Measurements from ENCODE around the gene SPRED1. TPM values are rescaled to one million over a fixed set of nuclear protein-coding genes. Genes with fewer than 3 reads are reported as not detected.

The SPRED1 gene
- total RNA-seq, 1 experiment from 2014 or later, result 28.1 TPM

- no peaks in the 10 kb centered on the region for H3K9me3 Mint-ChIP-seq (ENCODE audit: unreplicated experiment)
- no peak overlapping the region for H3K27ac Mint-ChIP-seq (ENCODE audit: low read depth, unreplicated experiment)
- CTCF ChIA-PET, result interaction anchor here (0.5 to 2.7 kb wide), 4 partner anchors 11 to 378 kb away, joined by 3 to 8 read pairs (median 3); no protein-coding TSS in a partner anchor
- no peaks in the 10 kb centered on the region for H3K4me1 Mint-ChIP-seq (ENCODE audit: insufficient read depth, unreplicated experiment)
- BruUV-seq (replicated peaks), result no TSS peak
- no peak for TF ChIP-seq CTCF (IDR thresholded peaks at IDR 0.05; ENCODE audit: unreplicated experiment)
- no peak for DNase-seq (ENCODE audit: unreplicated experiment)
- H3K36me3 Mint-ChIP-seq (ENCODE audit: insufficient read depth, unreplicated experiment), result no peaks in the 10 kb centered on the region
- H3K4me3 Mint-ChIP-seq (ENCODE audit: unreplicated experiment), result no peak overlapping the region
- POLR2A ChIA-PET, result no interaction called here
- intact Hi-C loops (cut with micrococcal nuclease), result no loop called here
- no peaks in the 10 kb centered on the region for H3K27me3 Mint-ChIP-seq (ENCODE audit: insufficient read depth, unreplicated experiment)
Observed at GRCh38 chr15:38374029-38374428, 121.4 kb downstream of the SPRED1 start.

- CTCF ChIA-PET, result interaction anchor here (0.6 to 2.7 kb wide), 4 partner anchors 12 to 378 kb away, joined by 3 to 8 read pairs (median 3); no protein-coding TSS in a partner anchor
- POLR2A ChIA-PET, result no interaction called here
- no peak overlapping the region for H3K4me3 Mint-ChIP-seq (ENCODE audit: unreplicated experiment)
Observed at GRCh38 chr15:38374556-38374955, 121.9 kb downstream of the SPRED1 start.

GRCh38 chr15:38376081-38376480 lies 123.4 kb downstream of the SPRED1 start:
- Mint-ChIP-seq H3K36me3 (ENCODE audit: insufficient read depth, unreplicated experiment) (no peaks in the 10 kb centered on the region), H3K9me3 (ENCODE audit: unreplicated experiment) (no peaks in the 10 kb centered on the region), H3K4me3 (ENCODE audit: unreplicated experiment) (no peak overlapping the region), H3K27ac (ENCODE audit: low read depth, unreplicated experiment) (no peak overlapping the region), H3K4me1 (ENCODE audit: insufficient read depth, unreplicated experiment) (no peaks in the 10 kb centered on the region), H3K27me3 (ENCODE audit: insufficient read depth, unreplicated experiment) (no peaks in the 10 kb centered on the region)
- ChIA-PET POLR2A (no interaction called here), CTCF (interaction anchor here (0.5 to 2.7 kb wide), 6 partner anchors 13 to 1875 kb away, joined by 3 to 8 read pairs (median 5); no protein-coding TSS in a partner anchor)
- no peak for DNase-seq (ENCODE audit: unreplicated experiment)
- no peak for TF ChIP-seq CTCF (IDR thresholded peaks at IDR 0.05; ENCODE audit: unreplicated experiment)
- no TSS peak for BruUV-seq (replicated peaks)
- intact Hi-C loops (cut with micrococcal nuclease), result no loop called here

More at GRCh38 chr15:38374556-38374955, 121.9 kb downstream of the SPRED1 start:
- BruUV-seq (replicated peaks), result no TSS peak
- intact Hi-C loops (cut with micrococcal nuclease), result no loop called here
- no peaks in the 10 kb centered on the region for H3K36me3 Mint-ChIP-seq (ENCODE audit: insufficient read depth, unreplicated experiment)
- H3K4me1 Mint-ChIP-seq (ENCODE audit: insufficient read depth, unreplicated experiment), result no peaks in the 10 kb centered on the region
- H3K27ac Mint-ChIP-seq (ENCODE audit: low read depth, unreplicated experiment), result no peak overlapping the region
- no peaks in the 10 kb centered on the region for H3K27me3 Mint-ChIP-seq (ENCODE audit: insufficient read depth, unreplicated experiment)
- TF ChIP-seq CTCF (IDR thresholded peaks at IDR 0.05; ENCODE audit: unreplicated experiment), result no peak
- no peaks in the 10 kb centered on the region for H3K9me3 Mint-ChIP-seq (ENCODE audit: unreplicated experiment)
- DNase-seq (ENCODE audit: unreplicated experiment), result no peak

GRCh38 chr15:38377636-38378035 lies 125.0 kb downstream of the SPRED1 start:
- no peak for TF ChIP-seq CTCF (IDR thresholded peaks at IDR 0.05; ENCODE audit: unreplicated experiment)
- CTCF ChIA-PET, result interaction anchor here (0.9 to 2.0 kb wide), 3 partner anchors 11 to 13 kb away, joined by 3 to 8 read pairs (median 4); no protein-coding TSS in a partner anchor
- no peaks in the 10 kb centered on the region for H3K27me3 Mint-ChIP-seq (ENCODE audit: insufficient read depth, unreplicated experiment)
- no TSS peak for BruUV-seq (replicated peaks)
- no peak overlapping the region for H3K4me3 Mint-ChIP-seq (ENCODE audit: unreplicated experiment)
- no peak for DNase-seq (ENCODE audit: unreplicated experiment)
- H3K36me3 Mint-ChIP-seq (ENCODE audit: insufficient read depth, unreplicated experiment), result no peaks in the 10 kb centered on the region
- no peak overlapping the region for H3K27ac Mint-ChIP-seq (ENCODE audit: low read depth, unreplicated experiment)
- H3K4me1 Mint-ChIP-seq (ENCODE audit: insufficient read depth, unreplicated experiment), result no peaks in the 10 kb centered on the region
- POLR2A ChIA-PET, result interaction anchor here (0.7 kb wide), 1 partner anchor 10 kb away, joined by 3 read pairs; no protein-coding TSS in a partner anchor
- intact Hi-C loops (cut with micrococcal nuclease), result no loop called here
- no peaks in the 10 kb centered on the region for H3K9me3 Mint-ChIP-seq (ENCODE audit: unreplicated experiment)

Measured in MCF 10A (cell line).